ENCODE results near the gene GABRB3. TPM values are rescaled to one million over a fixed set of nuclear protein-coding genes. Genes with fewer than 3 reads are reported as not detected.

The GABRB3 gene
- total RNA-seq, 3 donors from 2014 or later: 0.52 to 3.2 (median 3.1) TPM

GRCh38 chr15:26804063-26804804, 31.4 kb upstream of the GABRB3 start:
- intact Hi-C loops (cut with DNase I, micrococcal nuclease): no loop called here
- Histone ChIP-seq H3K9me3 (peaks cover 38% of the 10 kb centered on the region), H3K4me3 (no peak overlapping the region), H3K36me3 (ENCODE audit: low read depth) (no peaks in the 10 kb centered on the region), H3K4me1 (ENCODE audit: low read depth) (no peaks in the 10 kb centered on the region)
- no peak for TF ChIP-seq CTCF (IDR thresholded peaks at IDR 0.05)
- DNase-seq (no peak), ATAC-seq (no peak)

- intact Hi-C loops (cut with DNase I, micrococcal nuclease): no loop called here
- ATAC-seq: no peak
Measured at GRCh38 chr15:26790118-26790517, 17.3 kb upstream of the GABRB3 start.

GRCh38 chr15:26781816-26782215, 8.9 kb upstream of the GABRB3 start:
- intact Hi-C loops (cut with DNase I, micrococcal nuclease): no loop called here
- Histone ChIP-seq H3K4me1 (ENCODE audit: low read depth) (no peaks in the 10 kb centered on the region), H3K36me3 (ENCODE audit: low read depth) (no peaks in the 10 kb centered on the region), H3K9me3 (peaks cover 9% of the 10 kb centered on the region), H3K4me3 (no peak overlapping the region)
- no peak for TF ChIP-seq CTCF (IDR thresholded peaks at IDR 0.05)
- ATAC-seq (no peak), DNase-seq (no peak)

More at GRCh38 chr15:26790118-26790517, 17.3 kb upstream of the GABRB3 start:
- H3K4me1 ChIP-seq (ENCODE audit: low read depth): no peaks in the 10 kb centered on the region
- no peak overlapping the region for H3K4me3 ChIP-seq
- TF ChIP-seq CTCF (IDR thresholded peaks at IDR 0.05): no peak
- DNase-seq: no peak
- H3K9me3 ChIP-seq: peaks cover 45% of the 10 kb centered on the region
- H3K36me3 ChIP-seq (ENCODE audit: low read depth): no peaks in the 10 kb centered on the region

- intact Hi-C loops (cut with DNase I, micrococcal nuclease): no loop called here
- no peak for TF ChIP-seq CTCF (IDR thresholded peaks at IDR 0.05)
- H3K4me3 ChIP-seq: no peak overlapping the region
- H3K9me3 ChIP-seq: no peaks in the 10 kb centered on the region
- no peak for ATAC-seq
- H3K4me1 ChIP-seq (ENCODE audit: low read depth): no peaks in the 10 kb centered on the region
- H3K36me3 ChIP-seq (ENCODE audit: low read depth): no peaks in the 10 kb centered on the region
- no peak for DNase-seq
Measured at GRCh38 chr15:26773917-26774316, 1.1 kb upstream of the GABRB3 start.

GRCh38 chr15:26773067-26773877, 406 bp upstream of the GABRB3 start:
- Histone ChIP-seq H3K4me1 (ENCODE audit: low read depth) (no peaks in the 10 kb centered on the region), H3K36me3 (ENCODE audit: low read depth) (no peaks in the 10 kb centered on the region), H3K9me3 (no peaks in the 10 kb centered on the region), H3K4me3 (no peak overlapping the region)
- TF ChIP-seq CTCF (IDR thresholded peaks at IDR 0.05): no peak
- DNase-seq (peak in 1 of 3 donors; percentile 33), ATAC-seq (peak; percentile 55)
- intact Hi-C loops (cut with DNase I, micrococcal nuclease): no loop called here
